GM21526 (cell line): ENCODE measurements around the gene SRPX2.

Source experiments
- ATAC-seq: cut with Tn5 transposase; IDR thresholded peaks from one replicate; pipeline ENCODE4 v1.9.1; 2021; ENCODE audit warnings: moderate library complexity; ENCODE audit not compliant: unreplicated experiment, low FRiP score

SRPX2 gene, protein sequence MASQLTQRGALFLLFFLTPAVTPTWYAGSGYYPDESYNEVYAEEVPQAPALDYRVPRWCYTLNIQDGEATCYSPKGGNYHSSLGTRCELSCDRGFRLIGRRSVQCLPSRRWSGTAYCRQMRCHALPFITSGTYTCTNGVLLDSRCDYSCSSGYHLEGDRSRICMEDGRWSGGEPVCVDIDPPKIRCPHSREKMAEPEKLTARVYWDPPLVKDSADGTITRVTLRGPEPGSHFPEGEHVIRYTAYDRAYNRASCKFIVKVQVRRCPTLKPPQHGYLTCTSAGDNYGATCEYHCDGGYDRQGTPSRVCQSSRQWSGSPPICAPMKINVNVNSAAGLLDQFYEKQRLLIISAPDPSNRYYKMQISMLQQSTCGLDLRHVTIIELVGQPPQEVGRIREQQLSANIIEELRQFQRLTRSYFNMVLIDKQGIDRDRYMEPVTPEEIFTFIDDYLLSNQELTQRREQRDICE

DNA sequence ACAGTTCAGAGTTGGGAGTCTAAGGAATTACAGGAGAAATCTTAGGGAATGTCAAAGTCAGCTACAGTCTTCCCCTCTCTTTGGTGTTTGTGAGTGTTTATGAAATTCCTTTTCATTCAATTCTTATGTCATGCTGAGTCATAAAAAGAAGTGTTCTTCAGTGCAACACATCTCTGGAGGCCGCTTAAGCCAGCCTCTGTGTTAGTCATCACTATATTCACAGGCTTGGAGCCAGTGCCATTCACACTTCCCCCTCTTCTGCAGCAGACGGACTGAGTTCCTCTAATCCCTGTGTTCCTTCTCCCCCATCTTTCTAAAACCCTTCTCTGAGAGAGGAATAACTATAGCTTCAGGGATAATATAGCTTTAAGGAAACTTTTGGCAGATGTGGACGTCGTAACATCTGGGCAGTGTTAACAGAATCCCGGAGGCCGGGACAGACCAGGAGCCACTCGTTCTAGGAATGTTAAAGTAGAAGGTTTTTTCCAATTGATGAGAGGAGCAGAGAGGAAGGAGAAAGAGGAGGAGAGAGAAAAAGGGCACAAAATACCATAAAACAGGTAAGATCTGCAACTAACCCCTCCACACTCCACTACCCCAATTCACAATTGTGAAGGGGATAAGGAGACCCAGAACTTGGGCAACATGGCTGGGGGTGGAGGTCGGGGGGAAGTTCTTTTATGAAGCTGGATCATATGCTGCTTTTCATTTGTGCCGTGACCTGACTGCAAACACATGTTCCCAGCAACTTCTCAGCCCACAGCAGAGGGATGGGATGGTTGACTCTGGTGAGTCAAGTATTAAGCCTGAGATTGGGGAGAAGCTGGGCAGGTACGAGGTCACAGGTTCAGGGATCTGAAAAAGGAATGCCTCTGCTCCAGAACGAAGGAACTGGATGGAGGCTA, at the start of gene SRPX2:
Gene SRPX2, plus strand, starts transcription at position 244 of the 905 bp plus-strand sequence. CDS start 2,124 bp downstream, outside the sequence.
- ATAC-seq: no peak

DNA sequence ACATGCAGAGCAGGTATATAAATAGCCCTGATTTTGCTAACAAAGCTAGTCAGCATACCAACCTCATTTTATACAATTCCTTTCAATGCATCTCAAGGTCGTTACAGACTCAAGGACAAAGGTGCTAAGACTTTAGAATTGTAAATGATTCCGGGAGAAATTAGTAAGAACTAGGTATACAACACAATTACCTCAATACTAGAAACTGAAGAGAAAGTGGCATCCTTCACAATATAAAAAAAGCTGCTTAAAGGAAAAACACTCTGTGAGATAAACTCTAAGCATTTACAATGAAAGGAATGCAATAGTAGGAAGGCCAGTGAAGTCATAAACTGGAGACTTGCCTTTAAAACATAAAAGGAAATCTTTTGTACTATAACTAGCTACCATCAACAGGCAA, 47.4 kb upstream of the SRPX2 start:
- ATAC-seq: no peak

DNA sequence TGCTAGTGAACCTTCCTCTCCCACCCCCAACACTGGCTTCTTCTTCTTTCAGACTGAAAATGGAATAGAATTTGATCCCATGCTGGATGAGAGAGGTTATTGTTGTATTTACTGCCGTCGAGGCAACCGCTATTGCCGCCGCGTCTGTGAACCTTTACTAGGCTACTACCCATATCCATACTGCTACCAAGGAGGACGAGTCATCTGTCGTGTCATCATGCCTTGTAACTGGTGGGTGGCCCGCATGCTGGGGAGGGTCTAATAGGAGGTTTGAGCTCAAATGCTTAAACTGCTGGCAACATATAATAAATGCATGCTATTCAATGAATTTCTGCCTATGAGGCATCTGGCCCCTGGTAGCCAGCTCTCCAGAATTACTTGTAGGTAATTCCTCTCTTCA, 44.5 kb upstream of the SRPX2 start:
- ATAC-seq: no peak

DNA sequence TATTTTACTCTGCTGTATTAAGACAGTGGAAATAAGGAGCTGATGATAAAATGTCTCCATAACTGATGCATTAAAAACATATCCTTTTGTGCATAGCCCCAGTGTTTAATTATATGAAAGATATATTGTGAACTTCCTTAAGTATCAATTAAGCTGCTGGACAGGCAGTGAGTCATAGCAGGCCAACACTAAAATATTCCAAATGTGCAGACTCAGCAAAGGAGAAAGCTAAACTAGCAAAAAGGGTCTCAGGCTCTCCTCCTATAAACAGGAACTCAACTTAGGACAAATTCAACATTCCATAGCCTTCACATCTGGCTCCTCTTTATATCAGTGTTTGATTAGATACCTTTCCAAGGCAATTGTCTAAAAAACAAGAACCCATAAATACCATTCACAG, 43.7 kb upstream of the SRPX2 start:
- no peak for ATAC-seq

DNA sequence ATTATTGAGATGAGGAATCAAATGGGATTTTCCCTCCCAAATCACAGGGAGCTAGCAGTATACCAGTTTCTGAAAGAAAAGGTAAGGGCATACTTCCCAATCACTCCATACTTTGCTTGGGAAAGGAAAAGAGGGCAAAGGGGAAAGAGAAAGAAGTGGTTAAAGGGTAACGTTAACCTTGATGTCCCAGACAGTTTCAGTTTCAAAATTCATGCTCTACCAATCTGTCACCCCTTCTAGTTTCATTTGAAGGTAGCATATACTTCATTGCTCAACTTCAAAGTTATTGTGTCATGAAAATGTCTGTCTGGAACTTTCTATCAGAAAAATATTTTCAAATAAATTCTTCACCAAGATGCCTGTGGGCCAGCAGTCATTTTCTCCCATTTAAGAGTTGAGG, 43.2 kb upstream of the SRPX2 start:
- ATAC-seq: no peak

DNA sequence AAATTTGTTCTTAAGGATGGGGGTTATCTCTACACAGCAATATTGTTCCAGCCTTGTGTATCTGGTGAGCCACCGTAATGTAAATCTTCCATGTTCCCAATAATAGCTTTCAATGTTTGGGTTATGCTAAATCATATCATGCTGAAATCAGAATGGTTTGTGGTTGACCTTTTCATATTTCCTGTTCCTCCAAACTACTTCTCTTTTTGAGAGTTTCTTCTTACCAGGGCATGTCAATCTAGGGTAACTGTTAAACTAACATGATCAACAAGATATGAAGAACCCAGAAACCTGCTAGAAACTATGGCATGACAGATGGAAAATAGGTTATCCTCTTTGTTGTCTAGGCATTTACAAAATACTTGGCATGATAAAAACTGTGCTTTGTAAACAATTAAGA, 37.2 kb upstream of the SRPX2 start:
- no peak for ATAC-seq

DNA sequence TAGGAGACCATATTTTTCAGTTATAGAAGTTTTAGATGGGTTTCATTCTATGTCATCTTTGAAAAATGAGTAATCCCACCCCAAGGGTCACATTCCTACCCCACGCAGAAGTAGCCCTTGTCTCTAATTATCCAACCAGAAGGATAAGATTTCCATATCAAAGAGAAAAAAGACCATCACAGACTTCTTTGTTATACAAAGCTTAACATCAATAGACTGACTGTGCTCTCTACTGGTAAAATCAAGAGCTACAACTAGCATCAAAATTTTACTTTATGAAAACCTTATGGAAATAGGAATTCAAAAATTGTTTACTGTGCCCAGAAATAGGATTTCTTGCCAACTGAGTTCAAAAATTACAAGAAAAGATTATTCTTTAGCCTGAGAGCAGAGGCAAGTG, 34.4 kb upstream of the SRPX2 start:
- no peak for ATAC-seq

DNA sequence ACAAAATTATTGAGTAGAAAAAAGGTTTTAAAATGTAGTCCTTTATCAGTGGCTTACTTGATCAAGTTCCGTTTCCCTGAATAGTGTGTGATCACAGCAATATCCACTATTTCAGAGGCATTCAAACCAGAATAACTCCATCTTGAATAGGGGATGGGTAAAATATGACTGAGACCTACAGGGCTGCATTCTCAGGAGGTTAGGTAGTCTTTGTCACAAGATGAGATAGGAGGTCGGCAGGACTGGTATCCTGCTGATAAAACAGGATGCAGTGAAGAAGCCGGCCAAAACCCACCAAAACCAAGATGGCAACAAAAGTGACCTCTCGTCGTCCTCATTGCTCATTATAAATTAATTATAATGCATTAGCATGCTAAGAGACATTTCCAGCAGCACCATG, 32.0 kb upstream of the SRPX2 start:
- ATAC-seq: no peak

DNA sequence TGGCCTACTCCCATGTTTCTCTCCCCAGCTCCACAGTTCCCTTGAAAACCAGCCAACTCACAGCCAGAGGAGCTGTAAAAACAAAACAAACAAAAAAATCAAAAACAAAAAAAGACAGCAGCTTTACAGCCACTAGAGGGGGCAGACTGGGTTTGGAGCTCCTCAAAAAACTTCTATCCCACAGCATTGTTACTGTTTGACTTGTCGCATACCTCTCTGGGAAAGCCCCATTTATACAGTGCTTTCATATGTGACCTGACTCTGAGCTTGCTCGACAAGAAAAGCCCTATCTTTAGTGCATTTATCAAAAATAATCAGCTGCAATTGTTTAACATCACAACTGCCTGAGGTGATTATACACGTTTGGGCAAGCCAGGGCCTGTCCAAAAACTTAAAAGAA, 29.0 kb upstream of the SRPX2 start:
- peak; percentile 98 for ATAC-seq

DNA sequence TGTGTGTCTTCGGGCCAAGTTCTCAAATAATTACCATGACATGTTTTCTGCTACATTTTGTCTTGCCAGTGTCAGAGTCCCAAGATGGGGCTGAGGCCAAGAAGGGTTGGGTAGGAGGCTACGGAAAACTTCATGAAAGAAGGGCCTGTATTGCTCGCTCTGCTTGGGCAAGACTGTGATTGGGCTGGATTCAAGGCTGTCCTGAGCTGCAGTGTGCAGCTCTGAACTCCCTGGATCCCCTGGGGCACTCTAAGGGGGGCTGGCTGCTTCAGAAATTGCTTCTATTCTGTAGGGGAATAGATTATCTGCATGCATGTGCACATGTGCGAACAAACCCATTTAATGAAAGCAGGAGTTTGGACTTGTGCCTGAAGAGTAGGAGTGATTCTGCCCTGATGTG, 21.0 kb upstream of the SRPX2 start:
- no peak for ATAC-seq

DNA sequence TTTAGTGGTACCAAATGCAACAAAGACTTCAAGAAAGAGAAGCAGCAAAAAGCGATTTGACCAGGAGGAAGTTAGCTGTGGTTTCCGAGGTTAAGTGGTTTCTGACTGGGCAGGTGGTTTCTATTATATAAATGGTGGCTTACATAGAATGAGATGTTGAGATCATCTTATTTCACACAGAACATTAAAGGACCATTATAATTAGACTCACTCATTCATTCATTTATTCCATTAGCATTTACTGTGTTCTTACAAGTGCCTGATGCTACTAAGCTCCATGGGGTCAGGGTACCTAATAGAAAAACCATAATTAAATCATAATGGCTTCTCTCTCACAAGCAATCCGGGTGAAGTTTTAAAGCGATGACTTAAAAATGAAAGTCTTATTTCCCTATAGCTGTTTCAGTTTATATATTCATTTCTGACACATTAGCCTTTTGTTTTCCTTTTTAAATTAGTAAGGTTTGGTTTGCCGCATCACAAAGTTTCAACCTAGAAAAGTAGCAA, 18.0 kb upstream of the SRPX2 start:
- ATAC-seq: peak; percentile 96

DNA sequence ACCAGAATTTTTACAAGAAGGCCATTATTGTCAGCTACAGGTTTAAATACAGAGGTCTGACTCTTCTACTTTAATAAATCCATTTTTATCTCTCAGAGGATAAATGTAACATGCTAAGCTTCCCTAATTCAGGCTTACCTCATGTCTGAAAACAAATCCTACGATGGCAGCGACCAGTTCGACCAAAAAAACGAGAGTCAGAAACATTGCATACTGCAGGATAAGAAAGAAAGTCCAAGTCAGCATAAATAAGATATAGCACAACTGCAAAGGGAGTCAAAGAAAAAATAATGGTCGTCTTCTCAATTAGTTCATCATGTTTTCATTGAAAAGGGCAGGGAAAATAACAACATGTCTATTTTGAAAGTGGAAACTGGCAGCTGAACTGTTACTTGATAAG, 9.0 kb upstream of the SRPX2 start:
- no peak for ATAC-seq

DNA sequence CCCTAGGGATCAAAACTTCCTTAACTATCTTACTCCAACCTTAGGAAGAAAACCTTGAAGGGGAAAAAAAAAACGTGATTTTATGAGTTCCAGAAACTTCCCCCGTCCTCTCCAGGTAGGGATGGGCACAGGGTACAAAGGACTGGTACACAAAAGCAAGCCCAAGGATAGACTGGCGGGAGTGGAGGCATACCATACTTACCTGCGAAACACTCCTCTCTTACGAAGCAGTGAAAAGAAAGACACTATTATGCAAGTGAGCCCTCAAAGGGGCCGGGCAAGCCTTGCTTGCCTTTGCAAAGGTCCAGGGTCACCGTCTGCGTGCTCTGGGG, 8.0 kb upstream of the SRPX2 start:
- no peak for ATAC-seq

DNA sequence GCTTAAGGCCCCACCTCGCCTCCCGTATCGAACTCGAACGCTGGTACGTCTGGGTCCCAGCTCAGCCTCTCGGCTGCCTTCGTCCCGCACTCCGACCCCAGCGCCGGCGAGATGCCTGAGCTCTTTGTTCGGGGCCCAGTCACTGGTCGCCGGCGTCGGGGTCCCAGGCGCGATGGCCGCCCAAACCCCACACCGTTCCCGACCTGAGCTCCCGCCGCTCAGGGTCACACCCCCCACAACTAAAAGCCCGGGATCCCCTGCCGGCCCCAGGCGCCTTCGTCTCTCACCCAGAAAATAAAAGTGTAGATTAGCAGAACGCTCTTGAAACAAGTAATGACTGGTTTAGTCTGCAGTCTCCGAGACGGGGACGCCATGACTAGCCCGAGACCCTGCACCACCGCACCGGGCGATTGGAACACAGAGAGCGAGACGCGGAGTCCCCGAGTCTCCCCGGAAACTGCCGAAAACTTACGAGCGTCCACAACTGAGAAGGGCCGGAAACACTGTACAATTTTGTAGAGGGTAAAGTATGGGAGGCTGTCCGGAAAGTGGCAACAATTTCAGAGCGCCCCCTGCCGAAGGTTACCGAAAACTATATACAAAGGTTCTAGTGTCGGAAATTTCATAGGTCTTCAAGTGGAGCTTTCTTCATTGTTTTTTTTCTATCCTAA, 7.5 kb upstream of the SRPX2 start, which contains the start of gene TSPAN6:
Gene TSPAN6, minus strand, starts transcription at position 486 of the 671 bp plus-strand sequence. Its CDS starts 112 bp downstream, at position 374.
- peak; percentile 58 for ATAC-seq

DNA sequence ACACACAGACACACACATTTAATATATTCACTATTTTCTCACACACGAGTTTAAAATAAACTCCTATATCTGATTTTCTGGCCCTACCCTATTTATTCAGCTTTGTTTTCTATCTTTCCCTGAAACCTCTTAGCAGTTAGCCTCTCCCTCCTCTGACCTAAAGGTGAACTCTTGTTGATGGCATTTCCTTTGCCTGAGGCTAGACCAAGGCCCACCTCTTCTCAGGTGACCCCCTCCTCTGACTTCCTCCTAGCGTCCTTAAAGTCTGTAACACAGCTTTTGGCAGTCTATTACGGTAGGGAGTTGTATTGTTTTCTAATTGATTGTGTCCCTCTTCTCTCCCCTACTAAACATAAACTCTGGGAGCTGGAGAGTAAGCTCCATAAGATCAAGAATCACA, 1.7 kb upstream of the SRPX2 start:
- ATAC-seq: no peak

DNA sequence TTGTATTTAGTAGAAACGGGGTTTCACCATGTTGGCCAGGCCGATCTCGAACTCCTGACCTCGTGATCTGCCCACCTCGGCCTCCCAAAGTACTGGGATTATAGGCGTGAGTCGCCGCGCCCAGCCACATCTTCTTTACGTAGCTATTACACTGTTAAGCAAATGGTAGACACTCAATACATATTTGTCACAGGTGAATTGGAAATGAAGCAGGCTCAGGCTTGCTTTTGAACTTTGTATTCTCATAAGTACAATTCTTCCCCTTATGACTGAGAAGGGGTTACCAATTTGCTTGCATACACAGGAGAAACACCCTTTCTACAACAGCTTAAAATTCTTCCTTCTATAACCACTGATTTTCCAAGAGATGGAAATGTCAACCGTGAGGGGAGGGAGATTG, 787 bp upstream of the SRPX2 start:
- no peak for ATAC-seq

DNA sequence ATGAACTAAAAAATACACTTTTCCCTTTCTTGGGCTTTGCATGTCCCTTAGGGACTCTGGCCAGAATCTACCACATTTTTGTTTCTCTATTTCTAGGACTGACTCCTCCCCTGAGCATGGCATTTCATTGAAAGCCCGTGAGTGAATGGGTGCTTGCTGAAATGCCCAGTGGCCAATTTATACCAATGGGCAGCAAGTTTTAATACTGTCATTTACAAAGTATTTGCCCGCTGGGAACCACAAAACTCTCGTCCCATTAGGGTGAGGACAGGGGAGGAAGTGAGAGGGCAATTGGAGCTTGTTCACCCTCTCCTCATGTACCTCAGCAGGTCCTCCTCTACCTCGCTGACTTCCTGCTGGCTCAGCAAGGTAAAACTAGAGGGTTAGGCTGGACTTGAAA, 1.1 kb downstream of the SRPX2 start:
- ATAC-seq: no peak

DNA sequence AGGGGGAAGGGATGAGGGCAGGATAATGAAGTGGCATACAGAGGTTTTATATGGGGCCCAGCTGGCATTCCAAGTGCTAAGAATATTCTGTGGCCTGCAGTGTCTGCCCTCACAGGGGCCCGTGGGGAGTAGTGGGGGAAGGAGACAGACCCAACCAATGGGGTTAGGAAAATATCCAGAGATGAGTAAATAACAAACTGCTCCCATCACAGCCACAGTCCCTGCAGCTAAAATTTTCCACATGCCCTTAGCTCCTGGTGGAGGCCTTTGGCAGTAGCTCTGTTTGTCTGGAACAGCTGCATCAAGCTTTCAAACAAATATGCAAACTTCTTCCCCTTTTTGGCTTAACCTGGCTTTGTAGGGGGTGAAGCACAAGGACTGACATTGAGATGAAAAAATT, 3.1 kb downstream of the SRPX2 start:
- no peak for ATAC-seq

DNA sequence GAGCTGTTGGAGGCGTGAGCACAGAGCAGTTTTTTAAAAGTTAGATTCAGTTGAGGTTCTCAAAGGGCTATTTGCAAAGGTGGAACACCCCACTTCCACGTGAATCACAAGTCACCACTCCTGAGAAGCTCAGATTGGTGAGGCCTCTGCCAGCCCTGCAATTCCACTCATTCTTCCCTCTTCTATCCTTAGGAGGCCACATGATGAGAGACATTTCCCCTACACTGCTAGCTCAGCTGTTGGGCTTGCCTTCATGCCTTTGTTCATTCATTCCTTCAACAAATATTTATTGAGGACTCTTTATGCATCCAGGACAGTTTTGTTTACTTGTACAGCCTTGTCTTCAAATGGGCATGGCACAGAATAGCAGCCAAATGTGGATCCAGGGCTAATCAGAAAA, 3.7 kb downstream of the SRPX2 start:
- ATAC-seq: no peak

DNA sequence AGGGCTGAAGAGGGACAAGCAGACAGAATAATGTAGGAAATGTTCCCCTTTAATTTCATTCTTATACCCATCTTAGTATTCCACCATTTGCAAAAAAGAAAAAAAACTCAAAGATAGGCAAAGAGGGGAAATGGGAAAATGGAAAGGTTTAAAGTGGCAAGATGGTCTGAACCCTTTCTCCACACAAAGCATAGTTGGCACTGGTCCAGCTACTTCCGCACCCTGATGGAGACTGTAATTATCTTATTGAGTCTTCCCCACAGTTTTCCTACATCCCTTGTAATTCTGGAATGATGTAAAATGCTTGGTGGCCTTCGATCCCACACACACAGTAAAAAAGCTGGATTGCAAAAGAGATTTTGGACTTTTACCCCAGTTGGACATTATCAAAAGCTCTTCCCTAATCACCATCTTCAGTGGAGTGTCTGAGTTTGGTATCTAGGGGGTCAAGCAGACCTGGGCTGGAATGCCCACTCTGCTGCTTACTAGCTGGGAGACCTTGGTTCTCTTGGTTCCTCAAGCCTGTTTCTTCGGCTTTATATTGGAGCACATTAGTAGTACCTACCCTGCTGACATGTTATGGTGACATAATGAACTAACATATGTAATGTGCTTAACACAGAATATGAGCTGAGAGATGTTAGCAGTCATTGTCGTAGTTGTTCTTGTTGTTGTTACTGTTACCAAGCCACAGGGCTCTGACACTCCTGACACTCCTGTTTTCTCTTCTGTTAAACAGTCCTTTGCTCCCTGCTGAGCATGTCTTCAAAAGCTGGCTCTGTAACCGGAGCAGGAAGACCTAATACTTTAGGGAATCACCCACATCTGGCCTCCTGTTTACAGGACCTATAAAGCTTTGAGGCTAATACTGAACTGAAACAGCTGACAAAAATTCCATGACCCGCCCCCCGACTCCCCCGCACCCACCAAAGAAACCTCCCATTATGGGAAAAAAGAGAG, 4.7 kb downstream of the SRPX2 start:
- no peak for ATAC-seq
